ENCODE data around the gene GPX7.

Gene GPX7

GRCh38 chr1:52629325-52629643 is 27.1 kb downstream of the GPX7 start:
- peak; percentile 78 for DNase-seq (ENCODE audit: low read depth, low spot score)

- DNase-seq (ENCODE audit: low read depth, low spot score), result no peak
These were observed 27.5 kb downstream of the GPX7 start for GRCh38 chr1:52629667-52630066.

- DNase-seq (ENCODE audit: low read depth, low spot score), result no peak
These were observed 29.7 kb downstream of the GPX7 start for GRCh38 chr1:52631759-52632331.

GRCh38 chr1:52632732-52633290 is 30.6 kb downstream of the GPX7 start, which contains the start of gene SHISAL2A:
Gene SHISAL2A (plus strand): TSS chr1:52633168. CDS start chr1:52633494, 326 bp downstream.
- DNase-seq (ENCODE audit: low read depth, low spot score), result peak; percentile 65

GRCh38 chr1:52633291-52633754 is 31.2 kb downstream of the GPX7 start:
- peak; percentile 65 for DNase-seq (ENCODE audit: low read depth, low spot score)

GRCh38 chr1:52634111-52634510 is 31.9 kb downstream of the GPX7 start:
- no peak for DNase-seq (ENCODE audit: low read depth, low spot score)

- no peak for DNase-seq (ENCODE audit: low read depth, low spot score)
These were observed 33.3 kb downstream of the GPX7 start for GRCh38 chr1:52635321-52636089.

- DNase-seq (ENCODE audit: low read depth, low spot score), result peak; percentile 32
These were observed 34.8 kb downstream of the GPX7 start for GRCh38 chr1:52636721-52637695.

GRCh38 chr1:52637946-52638345 is 35.8 kb downstream of the GPX7 start:
- DNase-seq (ENCODE audit: low read depth, low spot score), result no peak

GRCh38 chr1:52640697-52641096 is 38.5 kb downstream of the GPX7 start:
- no peak for DNase-seq (ENCODE audit: low read depth, low spot score)

- DNase-seq (ENCODE audit: low read depth, low spot score), result no peak
These were observed 39.1 kb downstream of the GPX7 start for GRCh38 chr1:52641307-52641706.

- DNase-seq (ENCODE audit: low read depth, low spot score), result no peak
These were observed 43.1 kb downstream of the GPX7 start for GRCh38 chr1:52645261-52645660.

GRCh38 chr1:52651904-52652303 is 49.7 kb downstream of the GPX7 start:
- DNase-seq (ENCODE audit: low read depth, low spot score), result no peak

GRCh38 chr1:52653207-52653849 is 51.2 kb downstream of the GPX7 start:
- no peak for DNase-seq (ENCODE audit: low read depth, low spot score)

GRCh38 chr1:52654063-52654462 is 51.9 kb downstream of the GPX7 start:
- DNase-seq (ENCODE audit: low read depth, low spot score), result no peak

- DNase-seq (ENCODE audit: low read depth, low spot score), result no peak
These were observed 55.5 kb downstream of the GPX7 start for GRCh38 chr1:52657702-52658101.
